AG04450 (cell line): Measurements from ENCODE around the gene PKNOX2. TPM values are rescaled to one million over a fixed set of nuclear protein-coding genes. Genes with fewer than 3 reads are reported as not detected.

Experiments
- CTCF ChIA-PET: fragments of 300-600, 350-600 bp; formaldehyde crosslinking; extraction: SDS; loops from one replicate; lab custom pipeline; 2022; ENCODE audit warnings: antibody characterized with exemption, inconsistent platforms; lab: Charles Lee
- POLR2A ChIA-PET: fragments of 350-600 bp; formaldehyde crosslinking; extraction: SDS; loops from one replicate; lab custom pipeline; 2021; ENCODE audit warnings: antibody characterized with exemption, inconsistent platforms; lab: Yijun Ruan, JAX
- DNase-seq: peaks from one replicate; pipeline ENCODE4 v3.0.0-alpha.2; 2011; ENCODE audit warnings: low read depth, low spot score
- H3K27ac ChIP-seq: one replicate; pipeline ENCODE4 v1.5.1; 2012; ENCODE audit warnings: low read depth, low read length, control low read depth
- H3K27me3 ChIP-seq: one replicate; pipeline ENCODE4 v1.6.0; 2012; ENCODE audit warnings: low read length; ENCODE audit not compliant: control insufficient read depth, insufficient read depth
- H3K4me3 ChIP-seq: 2 replicates; pipeline ENCODE4 v1.5.1; 2011; ENCODE audit warnings: mild to moderate bottlenecking, low read depth, low read length, control low read depth
- H3K9me3 ChIP-seq: 2 replicates; pipeline ENCODE4 v1.5.1; 2012; ENCODE audit warnings: low read length; ENCODE audit not compliant: control insufficient read depth, insufficient read depth
- CTCF ChIP-seq: IDR thresholded peaks from 2 replicates; pipeline ENCODE4 v1.5.1; 2011; ENCODE audit warnings: low read depth, low read length, control low read depth, inconsistent platforms
- polyA plus RNA-seq: library from polyadenylated mRNA; depleted of rRNA; stranded (reverse); fragments of >200 nt; gene quantifications from 2 replicates; pipeline ENCODE4 v1.2.3, GENCODE V29; 2011

The PKNOX2 gene
- polyA plus RNA-seq, 1 experiment = 3.0 TPM

DNA sequence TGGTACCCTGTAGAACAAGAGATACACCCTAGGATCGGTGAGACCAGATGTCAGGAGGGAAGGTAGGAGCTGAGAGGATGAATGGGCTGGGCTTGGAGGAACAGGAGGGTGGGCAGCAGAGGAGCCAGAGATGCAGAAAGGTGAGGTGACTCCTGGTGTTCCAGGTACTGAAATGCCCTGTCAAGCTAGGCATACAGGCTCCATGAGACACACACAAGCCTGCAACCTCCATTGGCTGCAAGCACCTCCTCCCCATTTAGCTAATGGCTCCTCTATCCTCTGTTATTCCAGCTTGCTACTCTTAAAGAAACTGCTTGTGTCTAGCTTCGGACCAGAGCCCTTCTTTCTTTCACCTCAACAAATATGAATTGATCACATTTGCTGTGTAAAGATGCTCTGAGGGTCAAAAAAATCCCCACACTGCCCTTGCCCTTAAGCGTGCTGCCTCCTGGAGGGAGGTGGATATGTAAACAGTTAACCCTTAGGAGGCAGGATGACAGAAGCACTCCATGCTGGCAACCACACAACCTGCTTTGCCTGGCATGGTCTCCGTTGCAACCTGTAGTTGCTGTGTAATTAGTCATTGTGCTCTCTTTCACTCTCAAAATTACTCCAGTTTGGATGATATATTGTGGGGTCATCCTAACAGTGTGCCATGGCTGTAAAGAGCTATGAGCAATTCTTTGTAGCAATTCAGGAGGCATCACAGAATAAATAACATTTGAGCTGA lies 156.0 kb downstream of the PKNOX2 start:
- H3K27ac ChIP-seq = no peak overlapping the region
- no peak for DNase-seq
- peaks cover 3% of the 10 kb centered on the region; the same call in 1 of the 2 replicates for H3K9me3 ChIP-seq
- no peak for TF ChIP-seq CTCF
- POLR2A ChIA-PET = no interaction called here
- no peak overlapping the region for H3K4me3 ChIP-seq
- CTCF ChIA-PET = interaction anchor here (0.9 to 1.5 kb wide), 4 partner anchors 23 to 84 kb away, joined by 3 to 4 read pairs (median 3); no protein-coding TSS in a partner anchor
- peaks cover 17% of the 10 kb centered on the region for H3K27me3 ChIP-seq

- H3K27me3 ChIP-seq = peaks cover 22% of the 10 kb centered on the region
- peaks cover 3% of the 10 kb centered on the region; the same call in 1 of the 2 replicates for H3K9me3 ChIP-seq
- no peak overlapping the region for H3K27ac ChIP-seq
- ChIA-PET POLR2A (no interaction called here), CTCF (interaction anchor here (0.7 kb wide), 1 partner anchor 24 kb away, joined by 3 read pairs; no protein-coding TSS in a partner anchor)
- no peak for DNase-seq
- H3K4me3 ChIP-seq = no peak overlapping the region
- TF ChIP-seq CTCF = no peak
These were observed 157.7 kb downstream of the PKNOX2 start for GRCh38 chr11:125322289-125322688.

DNA sequence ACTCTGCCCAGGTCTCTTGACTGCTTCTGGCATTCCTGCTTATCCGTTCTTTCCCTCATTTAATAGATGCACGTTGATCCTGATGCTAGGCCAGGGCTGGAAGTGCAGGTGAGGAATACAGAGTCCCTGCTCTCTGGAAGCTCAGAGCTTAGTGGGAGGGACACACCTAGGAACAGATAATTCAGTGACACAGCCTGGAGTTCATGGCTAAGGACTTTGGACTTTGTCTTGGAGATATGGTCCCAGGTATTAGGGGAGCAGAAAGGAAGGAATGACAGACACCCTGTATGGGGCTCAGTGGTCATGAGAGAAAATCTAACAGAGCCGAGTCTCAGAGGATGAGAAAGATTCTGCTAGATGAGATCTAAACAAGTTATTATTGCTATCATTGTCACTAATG lies 160.6 kb downstream of the PKNOX2 start:
- DNase-seq = no peak
- POLR2A ChIA-PET = no interaction called here
- Histone ChIP-seq H3K27ac (no peak overlapping the region), H3K9me3 (no peaks in the 10 kb centered on the region), H3K27me3 (peaks cover 29% of the 10 kb centered on the region), H3K4me3 (no peak overlapping the region)
- CTCF ChIA-PET = interaction anchor here (2.2 kb wide), 2 partner anchors 21 to 23 kb away, joined by 6 to 10 read pairs; no protein-coding TSS in a partner anchor
- TF ChIP-seq CTCF = no peak

DNA sequence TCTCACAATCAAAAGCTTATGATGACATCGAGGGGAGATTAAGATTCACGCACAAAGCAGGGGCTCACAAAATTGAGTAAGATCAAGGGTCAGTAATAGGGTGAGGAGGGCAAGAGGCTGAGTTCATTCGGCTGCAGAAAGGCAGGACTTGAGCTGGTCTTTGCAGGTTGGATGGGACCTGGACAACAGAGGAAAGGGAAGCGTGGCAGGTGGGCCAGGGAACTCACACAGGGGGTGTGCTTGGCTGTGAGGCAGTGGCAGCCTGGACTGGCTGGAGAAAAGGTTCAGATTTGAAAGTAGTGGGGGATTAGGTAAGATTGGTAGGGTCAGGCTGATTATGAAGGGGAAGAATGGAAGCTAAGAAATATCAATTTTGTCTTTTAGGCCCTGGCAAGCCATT lies 161.6 kb downstream of the PKNOX2 start:
- H3K27me3 ChIP-seq = peaks cover 32% of the 10 kb centered on the region
- DNase-seq = no peak

More for the DNA sequence above, 161.6 kb downstream of the PKNOX2 start:
- TF ChIP-seq CTCF = no peak
- no peak overlapping the region for H3K27ac ChIP-seq
- no peak overlapping the region for H3K4me3 ChIP-seq
- POLR2A ChIA-PET = no interaction called here
- H3K9me3 ChIP-seq = no peaks in the 10 kb centered on the region
- CTCF ChIA-PET = interaction anchor here (2.2 kb wide), 2 partner anchors 20 to 22 kb away, joined by 6 to 10 read pairs; no protein-coding TSS in a partner anchor
